Transverse colon (tissue), 4 donors: ENCODE measurements around the gene TLL2.

Experiments used
- CTCF ChIP-seq, 5 experiments: fragments of 200-600 bp in 3 of 5; fragments of 450-650 bp in 2 of 5; sonication (generic) in 3 of 5; IDR thresholded peaks; 1 replicate in 2 of 5; 2 replicates in 3 of 5; pipeline ENCODE4 v1.5.1; 2016 to 2017; ENCODE audit warnings: antibody characterized with exemption in 5 of 5, inconsistent platforms in 3 of 5, mild to moderate bottlenecking in 2 of 5, moderate library complexity in 1 of 5
- POLR2A ChIP-seq: fragments of 450-650 bp; IDR thresholded peaks from one replicate; pipeline ENCODE4 v1.6.1; 2016; ENCODE audit warnings: antibody characterized with exemption, mild to moderate bottlenecking, moderate library complexity
- POLR2AphosphoS5 ChIP-seq, 3 donors: sonication (generic); formaldehyde crosslinking; IDR thresholded peaks; one replicate each; pipeline ENCODE4 v1.6.1; 2016; ENCODE audit warnings: antibody characterized with exemption in 3 of 3

GRCh38 chr10:96493871-96494525, 19.7 kb downstream of the TLL2 start:
- TF ChIP-seq POLR2AphosphoS5 (IDR thresholded peaks at IDR 0.05) (no peak), CTCF (IDR thresholded peaks at IDR 0.05) (no peak), POLR2A (no peak)
